Psoas muscle (tissue), 8 donors: ENCODE results near the gene LRBA. TPM values are rescaled to one million over a fixed set of nuclear protein-coding genes. Genes with fewer than 3 reads are reported as not detected.

ENCODE experiments used
- ATAC-seq, 4 donors: fragments of 200-7000 bp; cut with Tn5 transposase; one replicate each; pipeline ENCODE4 v1.9.1; 2020; ENCODE audit warnings: moderate library complexity in 3 of 4, mild to moderate bottlenecking in 2 of 4
- DNase-seq, 2 donors: peaks; one replicate each; pipeline ENCODE4 v3.0.0-alpha.2; 2020
- H3K27ac ChIP-seq: fragments of 200-600 bp; one replicate; pipeline ENCODE4 v1.8.0; 2022
- H3K27me3 ChIP-seq, 3 donors: fragments of 200-600 bp in 1 of 3; one replicate each; pipeline versions ENCODE4 v1.6.1 to v1.8.0; 2013 to 2022; ENCODE audit warnings: low read length in 2 of 3, mild to moderate bottlenecking in 2 of 3, moderate library complexity in 1 of 3; ENCODE audit not compliant: insufficient read depth in 3 of 3
- H3K36me3 ChIP-seq, 2 donors: fragments of 200-600 bp in 1 of 2; one replicate each; pipeline versions ENCODE4 v1.6.1 to v1.8.0; 2013 to 2022; ENCODE audit warnings: low read depth in 1 of 2, mild to moderate bottlenecking in 1 of 2, moderate library complexity in 1 of 2; ENCODE audit not compliant: insufficient read depth in 1 of 2
- H3K4me1 ChIP-seq: fragments of 200-600 bp; one replicate; pipeline ENCODE4 v1.8.0; 2022
- H3K4me3 ChIP-seq: fragments of 200-600 bp; one replicate; pipeline ENCODE4 v1.8.0; 2022; ENCODE audit warnings: mild to moderate bottlenecking
- H3K9me3 ChIP-seq: fragments of 200-600 bp; one replicate; pipeline ENCODE4 v1.8.0; 2022
- CTCF ChIP-seq: fragments of 200-600 bp; IDR thresholded peaks from one replicate; pipeline ENCODE4 v1.8.0; 2022; ENCODE audit warnings: antibody characterized with exemption
- WGBS, 3 donors: extraction: QIAGEN DNeasy Blood & Tissue Kit; methylation state at CpG; one replicate each; pipeline versions ENCODE4 v1.1.6 to v1.1.7; 2013; 5-methylcytosine and 5-hydroxymethylcytosine counted together
- intact Hi-C, 2 donors: fragments of 100-400 bp; cut with DNase I; formaldehyde crosslinking; loops; one replicate each; pipeline versions ENCODE4 v1.11.0 to v1.14.2; 2022
- polyA plus RNA-seq, 3 donors: library from polyadenylated mRNA; stranded (reverse); fragments of 200-250 nt; gene quantifications; one replicate each; pipeline ENCODE4 v1.2.3, GENCODE V29; 2013
- total RNA-seq, 4 donors: library from RNA; stranded (reverse); fragmentation: NEBNext Ultra II Directional in 2 of 4; extraction: Animal tissue kit (Norgen Biotek cat#: 25700) in 2 of 4; gene quantifications; one replicate each; pipeline versions ENCODE4 v1.2.1 to v1.2.4, GENCODE V29; 2021 to 2023
- donor health status: healthy with polysubstance abuse.
- donor health status: DM: no; HTN: no; CAD: no; lungs with moderate emphysema.
- donor health status: Bipolar disorder and iron deficiency.
- donor health status: healthy.
- donor health status: DM: yes; HTN: yes; CAD: no.
- donor health status: DM: no; HTN: no; CAD: no.
- donor health status: DM: no; HTN: no; CAD: no.
- donor health status: DM: yes; HTN: yes; CAD: no.

LRBA gene
- total and polyA plus RNA-seq, 7 donors: 2.9 to 10.6 (median 6.4) TPM

GRCh38 chr4:150355858-150356455, 659.1 kb downstream of the LRBA start:
- Histone ChIP-seq H3K36me3 (no peaks in the 10 kb centered on the region), H3K4me1 (no peaks in the 10 kb centered on the region), H3K9me3 (no peaks in the 10 kb centered on the region), H3K27ac (no peak overlapping the region), H3K4me3 (no peak overlapping the region), H3K27me3 (no peaks in the 10 kb centered on the region)
- ATAC-seq (no peak), DNase-seq (no peak)
- intact Hi-C loops: no loop called here
- 93 to 94% (median 94%) methylated on average over 3 of the region's 3 CpGs for WGBS, 3 donors
- TF ChIP-seq CTCF: no peak

DNA sequence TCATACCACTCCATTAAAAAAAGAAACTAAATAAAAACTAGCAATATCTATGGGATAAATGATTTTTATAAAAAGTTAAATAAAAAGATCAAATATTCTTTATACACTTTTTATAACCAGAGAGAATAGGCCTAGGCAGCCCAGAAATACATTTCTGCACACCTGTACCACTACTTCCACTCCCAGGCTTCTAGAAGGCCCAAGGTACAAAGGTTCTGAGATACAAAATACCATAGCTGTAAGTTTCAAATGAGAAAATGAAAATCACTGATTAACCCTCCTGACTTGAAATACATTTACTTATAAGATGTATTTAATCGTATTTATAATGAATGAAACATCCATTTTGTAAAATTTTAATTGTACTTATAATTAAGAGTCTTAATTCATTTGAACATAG, 659.7 kb downstream of the LRBA start:
- Histone ChIP-seq H3K9me3 (no peaks in the 10 kb centered on the region), H3K4me1 (no peaks in the 10 kb centered on the region), H3K27ac (no peak overlapping the region), H3K36me3 (no peaks in the 10 kb centered on the region), H3K27me3 (no peaks in the 10 kb centered on the region), H3K4me3 (no peak overlapping the region)
- ATAC-seq (no peak), DNase-seq (no peak)
- intact Hi-C loops: no loop called here
- no peak for TF ChIP-seq CTCF
- 93 to 96% (median 96%) methylated on average over 1 of the region's 1 CpG for WGBS, 3 donors

- no peak for ATAC-seq
- TF ChIP-seq CTCF: no peak
- WGBS, 3 donors: 81 to 86% (median 83%) methylated on average over 4 of the region's 4 CpGs
Observed at GRCh38 chr4:150354214-150354796, 660.8 kb downstream of the LRBA start.

DNA sequence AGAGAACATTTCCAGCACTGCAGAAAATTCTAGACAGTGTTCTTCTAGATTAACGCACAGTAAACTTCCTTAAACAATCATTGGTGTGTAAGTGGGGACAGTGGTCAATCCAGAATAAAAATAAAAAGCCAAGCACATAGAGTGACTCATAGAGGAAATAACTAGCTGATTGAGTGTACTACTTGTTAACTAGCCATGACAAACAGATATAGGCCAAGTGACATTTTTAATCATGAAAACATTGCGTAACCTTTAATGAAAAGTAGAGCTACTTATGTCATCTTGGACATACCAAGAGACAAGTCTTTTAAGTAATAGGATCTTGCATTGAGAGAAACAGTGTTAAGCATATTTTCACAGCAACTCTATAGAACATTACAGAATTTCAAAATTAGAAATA, 667.0 kb downstream of the LRBA start:
- intact Hi-C loops: no loop called here
- Histone ChIP-seq H3K4me3 (no peak overlapping the region), H3K27me3 (no peaks in the 10 kb centered on the region), H3K9me3 (no peaks in the 10 kb centered on the region), H3K4me1 (peaks cover 3% of the 10 kb centered on the region), H3K27ac (no peak overlapping the region), H3K36me3 (no peaks in the 10 kb centered on the region)
- no peak for TF ChIP-seq CTCF
- ATAC-seq (no peak), DNase-seq (no peak)
- 89 to 92% (median 91%) methylated on average over 2 of the region's 2 CpGs for WGBS, 3 donors

More at GRCh38 chr4:150354214-150354796, 660.8 kb downstream of the LRBA start:
- intact Hi-C loops: no loop called here
- no peak overlapping the region for H3K27ac ChIP-seq
- H3K4me3 ChIP-seq: no peak overlapping the region
- DNase-seq: no peak
- H3K27me3 ChIP-seq: no peaks in the 10 kb centered on the region
- H3K4me1 ChIP-seq: no peaks in the 10 kb centered on the region
- no peaks in the 10 kb centered on the region for H3K36me3 ChIP-seq
- H3K9me3 ChIP-seq: no peaks in the 10 kb centered on the region
